ENCODE results near the gene RNASE2.
"Not testable (repeated sequence)": the region's sequence is repeated elsewhere in the genome, so short reads cannot be mapped to it uniquely, and the experiment has no call there.

Gene RNASE2

DNA sequence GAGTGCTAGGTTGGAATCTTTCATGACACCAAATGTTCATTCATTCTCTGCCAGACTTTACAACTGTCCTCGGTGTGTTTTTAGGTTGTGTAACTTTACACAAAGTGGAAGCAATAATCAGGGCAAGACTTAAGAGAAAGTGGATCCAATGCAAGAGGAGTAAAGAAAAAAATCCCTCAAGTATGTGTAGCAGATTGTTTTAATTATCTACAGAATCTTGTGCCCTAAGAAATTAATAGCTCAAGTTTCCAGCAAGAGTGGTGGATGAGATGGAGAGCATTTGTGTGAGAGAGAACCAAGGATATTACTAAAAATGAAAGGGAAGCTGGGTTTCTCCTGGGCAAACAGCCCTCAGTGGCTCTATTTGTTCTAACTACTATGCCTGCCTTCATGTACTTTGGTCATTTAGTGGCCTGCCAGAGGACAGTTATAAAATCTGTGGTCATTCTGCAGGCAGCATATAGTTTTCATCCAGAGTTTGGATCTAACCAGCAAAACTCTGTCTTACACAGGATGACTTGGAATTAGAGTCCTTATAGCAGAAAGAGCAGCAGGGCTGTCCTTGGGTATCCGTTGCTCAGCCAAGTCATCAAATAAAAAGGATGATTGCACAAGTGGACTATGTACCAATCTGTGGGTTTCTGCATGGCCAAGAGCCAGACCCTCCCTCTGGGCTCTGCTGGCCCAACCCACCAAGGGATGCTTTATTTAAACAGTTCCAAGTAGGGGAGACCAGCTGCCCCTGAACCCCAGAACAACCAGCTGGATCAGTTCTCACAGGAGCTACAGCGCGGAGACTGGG, at the start of gene RNASE2:
RNASE2 (plus strand) TSS at position 752 of the 802 bp plus-strand sequence. CDS start 285 bp downstream, outside the sequence.
- DNase-seq, result not testable (repeated sequence)

DNA sequence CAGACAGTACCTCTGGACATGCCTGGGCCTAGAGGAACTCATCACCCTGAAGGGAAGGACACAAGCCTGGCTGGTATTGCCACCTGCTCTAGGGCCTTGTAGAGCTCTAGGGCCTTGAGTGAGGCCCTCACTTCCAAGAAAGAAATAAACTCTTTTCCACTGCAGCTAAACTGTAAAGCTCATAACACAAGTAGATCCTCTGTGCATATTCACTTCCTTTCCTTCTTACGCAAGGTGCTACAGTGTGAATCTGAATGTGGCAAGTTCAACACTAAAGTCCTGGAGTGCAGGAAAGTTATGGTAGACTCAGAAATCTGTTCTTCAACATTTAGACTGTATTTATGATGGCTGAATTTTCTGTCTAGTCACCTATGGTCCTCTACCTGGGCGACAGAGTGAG, 49.6 kb upstream of the RNASE2 start:
- no peak for DNase-seq

DNA sequence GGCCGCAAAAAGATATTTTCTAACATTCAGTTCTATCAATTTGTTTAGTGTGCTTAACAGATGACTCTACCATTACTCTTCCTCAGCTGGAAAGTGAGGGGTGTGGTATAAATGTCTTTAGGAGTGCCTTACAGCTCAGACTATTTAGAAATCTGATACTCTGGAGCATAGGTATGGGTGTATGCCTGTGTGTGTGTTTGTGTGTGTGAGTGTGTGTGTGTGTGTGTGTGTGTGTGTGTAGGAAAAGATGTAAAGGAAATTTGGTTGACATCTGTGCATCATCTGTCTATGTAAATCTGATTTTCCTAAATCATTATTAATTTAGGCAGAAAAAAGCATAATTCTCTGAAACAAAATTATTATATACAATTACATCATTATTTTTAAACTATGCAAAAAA, 48.1 kb upstream of the RNASE2 start:
- DNase-seq, result no peak

DNA sequence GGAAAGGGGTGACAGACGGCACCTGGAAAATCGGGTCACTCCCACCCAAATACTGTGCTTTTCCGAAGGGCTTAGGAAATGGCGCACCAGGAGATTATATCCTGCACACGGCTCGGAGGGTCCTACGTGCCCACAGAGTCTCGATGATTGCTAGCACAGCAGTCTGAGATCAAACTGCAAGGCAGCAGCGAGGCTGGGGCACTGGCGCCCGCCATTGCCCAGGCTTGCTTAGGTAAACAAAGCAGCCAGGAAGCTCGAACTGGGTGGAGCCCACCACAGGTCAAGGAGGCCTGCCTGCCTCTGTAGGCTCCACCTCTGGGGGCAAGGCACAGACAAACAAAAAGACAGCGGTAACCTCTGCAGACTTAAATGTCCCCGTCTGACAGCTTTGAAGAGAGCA, 44.5 kb upstream of the RNASE2 start:
- not testable (repeated sequence) for DNase-seq

DNA sequence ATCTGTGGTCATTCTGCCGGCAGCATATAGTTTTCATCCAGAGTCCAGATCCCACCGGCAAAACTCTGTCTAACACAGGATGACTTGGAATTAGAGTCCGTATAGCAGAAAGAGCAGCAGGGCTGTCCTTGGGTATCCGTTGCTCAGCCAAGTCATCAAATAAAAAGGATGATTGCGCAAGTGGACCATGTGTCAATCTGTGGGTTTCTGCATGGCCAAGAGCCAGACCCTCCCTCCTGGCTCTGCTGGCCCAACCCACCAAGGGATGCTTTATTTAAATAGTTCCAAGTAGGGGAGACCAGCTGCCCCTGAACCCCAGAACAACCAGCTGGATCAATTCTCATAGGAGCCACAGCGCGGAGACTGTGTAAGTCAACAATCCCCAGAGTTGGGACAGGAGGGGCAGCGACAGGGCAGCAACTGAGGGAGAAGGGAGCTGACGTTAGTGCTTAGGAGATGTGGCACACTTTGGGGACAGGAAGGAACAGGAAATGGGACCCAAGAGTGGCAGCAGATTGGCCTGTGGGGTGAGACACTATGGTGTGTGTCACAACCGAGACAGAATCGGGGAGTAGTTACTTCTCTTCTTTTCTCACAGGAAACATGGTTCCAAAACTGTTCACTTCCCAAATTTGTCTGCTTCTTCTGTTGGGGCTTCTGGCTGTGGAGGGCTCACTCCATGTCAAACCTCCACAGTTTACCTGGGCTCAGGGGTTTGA, 36.1 kb upstream of the RNASE2 start:
- not testable (repeated sequence) for DNase-seq

DNA sequence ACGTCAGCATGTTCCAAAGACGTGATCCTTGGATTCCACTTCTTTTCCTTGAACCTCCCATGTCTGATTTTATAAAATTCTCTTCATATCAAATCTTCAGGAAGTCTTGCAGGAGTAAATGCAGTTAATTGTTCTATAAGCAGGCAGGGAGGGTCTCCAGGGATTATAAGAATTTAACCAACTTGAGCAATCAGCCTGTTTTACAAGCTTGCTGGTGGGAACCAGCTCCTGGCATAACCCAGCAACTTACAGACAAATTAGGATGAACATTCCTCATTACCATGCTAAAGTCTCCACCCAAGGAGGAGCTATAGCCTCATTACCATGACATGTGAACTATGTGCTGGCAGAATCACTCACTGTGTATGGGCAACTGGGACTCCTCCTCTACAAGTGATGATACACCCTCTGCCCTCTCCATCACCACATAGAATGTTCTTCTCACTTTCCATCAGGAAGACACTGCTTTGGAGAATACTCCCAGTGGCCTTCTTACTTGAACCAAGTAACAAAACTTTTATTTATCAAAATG, 31.5 kb upstream of the RNASE2 start:
- not testable (repeated sequence) for DNase-seq

DNA sequence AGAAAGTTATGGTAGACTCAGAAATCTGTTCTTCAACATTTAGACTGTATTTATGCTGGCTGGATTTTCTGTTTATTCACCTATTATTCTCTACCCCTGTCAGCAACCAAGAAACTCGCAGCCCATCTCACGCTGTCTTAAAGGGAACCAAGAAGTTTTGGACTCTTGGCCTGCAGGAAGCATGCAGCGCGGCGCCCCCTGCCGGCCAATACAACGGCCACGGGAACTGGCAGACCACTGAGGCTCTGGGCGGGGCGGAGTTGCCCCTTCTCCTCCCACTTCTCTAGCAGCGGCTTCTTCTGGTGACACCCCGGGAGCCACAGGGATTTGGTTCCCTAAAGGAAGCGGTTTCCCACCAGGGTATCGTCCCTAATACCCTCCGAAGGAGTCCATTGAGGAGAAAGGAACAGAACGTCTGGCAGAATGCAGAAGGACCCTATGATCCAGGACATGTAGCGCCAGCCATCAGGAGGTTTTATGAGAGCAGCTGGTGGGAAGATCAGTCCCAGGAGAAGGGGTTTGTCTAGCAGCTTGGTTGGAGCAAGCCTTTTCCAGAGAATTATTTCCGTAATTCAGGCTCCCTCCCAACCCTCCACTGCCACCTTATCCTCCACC, 21.0 kb upstream of the RNASE2 start:
- no peak for DNase-seq

DNA sequence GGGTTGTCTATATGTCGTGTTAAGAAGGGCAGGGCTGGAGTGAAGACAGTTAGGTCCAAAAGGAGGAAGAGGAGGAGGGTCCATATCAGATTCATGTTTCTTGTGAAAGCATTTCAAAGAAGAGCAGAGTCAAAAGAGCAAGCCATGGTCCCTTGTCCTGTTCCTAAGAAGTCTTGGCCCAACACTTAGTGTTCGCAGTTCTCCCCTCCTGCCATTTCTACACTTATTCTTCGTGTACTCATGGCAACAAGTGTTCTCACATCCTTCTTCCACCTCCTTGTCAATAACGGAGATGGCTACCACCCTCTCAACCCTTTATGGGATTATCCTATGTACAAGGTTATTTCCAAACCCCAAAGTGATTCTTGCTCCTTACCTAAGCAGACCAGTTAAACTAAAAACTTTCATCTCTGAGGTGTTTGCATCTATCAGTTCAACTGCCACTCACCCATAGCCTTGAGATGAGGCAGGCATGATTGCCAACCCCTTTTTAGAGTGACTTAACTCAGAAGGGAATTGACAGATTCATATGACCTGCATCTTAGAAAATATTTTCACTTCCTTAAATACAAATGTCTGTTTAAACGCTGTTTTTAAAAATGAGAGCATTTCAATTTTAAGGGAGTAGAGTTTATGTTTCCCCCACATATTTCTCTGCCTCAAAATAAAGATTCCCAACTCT, 19.8 kb upstream of the RNASE2 start:
- DNase-seq, result no peak

DNA sequence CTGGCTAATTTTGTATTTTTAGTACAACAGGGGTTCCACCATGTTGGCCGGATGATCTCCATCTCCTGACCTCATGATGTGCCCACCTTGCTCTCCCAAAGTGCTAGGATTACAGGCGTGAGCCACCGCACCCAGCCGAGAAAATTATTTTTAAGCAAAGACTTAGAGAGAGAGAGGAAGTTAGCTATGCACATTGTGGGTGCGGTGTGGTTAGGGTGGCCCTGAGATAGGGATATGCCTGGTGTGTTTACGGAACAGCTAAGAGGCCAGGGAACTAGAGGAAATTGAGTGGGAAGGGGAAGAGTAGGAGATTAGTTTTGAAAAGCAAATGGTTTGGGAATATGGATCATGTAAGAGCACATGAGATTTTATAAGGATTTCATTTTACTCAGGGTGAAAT, 10.1 kb upstream of the RNASE2 start:
- not testable (repeated sequence) for DNase-seq

DNA sequence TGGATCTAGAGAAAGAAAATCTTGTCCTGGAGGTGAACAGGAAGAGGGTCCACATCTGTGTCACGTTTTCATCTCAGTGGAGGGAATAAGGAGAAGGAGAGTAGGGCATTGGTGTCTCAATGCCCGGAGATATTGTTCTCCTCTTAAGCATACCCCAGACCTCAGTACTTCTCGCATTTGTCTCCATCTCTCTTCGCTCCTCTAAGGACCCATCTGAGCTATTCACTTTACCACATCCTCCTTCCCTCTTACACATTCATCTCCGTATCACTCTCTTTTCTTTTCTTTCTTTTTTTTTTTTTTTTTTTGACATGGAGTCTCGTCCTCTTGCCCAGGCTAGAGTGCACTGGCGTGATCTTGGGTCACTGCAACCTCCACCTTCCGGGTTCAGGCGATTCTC, 8.6 kb upstream of the RNASE2 start:
- not testable (repeated sequence) for DNase-seq

DNA sequence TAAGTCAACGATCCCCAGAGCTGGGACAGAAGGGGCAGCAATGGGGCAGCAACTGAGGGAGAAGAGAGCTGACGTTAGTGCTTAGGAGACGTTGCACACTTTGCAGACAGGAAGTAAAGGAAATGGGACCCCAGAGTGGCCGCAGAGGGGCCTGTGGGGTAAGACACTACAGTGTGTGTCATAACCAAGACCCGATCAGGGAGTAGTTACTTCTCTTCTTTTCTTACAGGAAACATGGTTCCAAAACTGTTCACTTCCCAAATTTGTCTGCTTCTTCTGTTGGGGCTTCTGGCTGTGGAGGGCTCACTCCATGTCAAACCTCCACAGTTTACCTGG, 219 bp downstream of the RNASE2 start:
- DNase-seq, result not testable (repeated sequence)

DNA sequence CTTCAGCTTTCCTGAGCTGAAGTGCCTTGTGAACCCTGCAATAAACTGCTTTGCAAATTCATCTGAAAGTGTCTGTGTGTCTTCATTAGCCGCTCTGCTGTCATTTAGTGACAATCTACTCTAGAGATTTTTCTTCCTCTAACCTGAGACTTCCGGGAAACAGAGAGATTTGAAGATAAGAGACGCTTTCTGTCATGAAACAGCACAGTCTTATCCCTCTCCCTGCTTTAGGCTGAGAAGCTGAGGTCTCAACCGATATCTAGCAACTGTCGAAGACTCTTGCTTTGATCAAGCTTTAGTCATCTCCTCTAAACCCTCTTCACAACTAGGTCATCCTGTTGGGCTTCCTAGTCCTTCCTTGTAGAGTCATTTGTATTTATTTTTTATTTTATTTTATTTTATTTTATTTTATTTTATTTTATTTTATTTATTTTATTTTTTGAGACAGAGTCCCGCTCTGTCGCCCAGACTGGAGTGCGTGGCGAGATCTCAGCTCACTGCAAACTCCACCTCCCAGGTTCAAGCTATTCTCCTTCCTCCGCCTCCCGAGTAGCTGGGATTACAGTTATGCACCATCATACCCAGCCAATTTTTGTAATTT, 1.2 kb downstream of the RNASE2 start:
- no peak for DNase-seq

DNA sequence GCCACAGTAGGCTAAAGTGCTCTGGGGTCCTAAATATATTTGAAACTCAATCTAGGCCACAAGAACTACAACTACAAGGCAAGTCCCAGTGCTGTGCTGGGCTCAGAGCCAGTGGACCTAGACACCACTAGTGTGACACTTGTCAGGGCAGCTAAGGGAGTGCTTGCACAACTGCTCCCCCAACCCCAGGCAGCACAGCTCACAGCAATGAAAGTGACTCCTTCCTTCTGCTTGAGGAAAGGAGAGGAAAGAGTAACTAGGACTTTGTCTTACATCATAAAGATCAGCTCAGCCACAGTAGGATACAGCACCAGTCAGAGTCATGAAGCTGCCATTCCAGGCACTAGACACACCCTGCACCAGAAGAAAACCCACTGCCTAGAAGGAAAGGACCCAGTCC, 3.7 kb downstream of the RNASE2 start:
- DNase-seq, result not testable (repeated sequence)

DNA sequence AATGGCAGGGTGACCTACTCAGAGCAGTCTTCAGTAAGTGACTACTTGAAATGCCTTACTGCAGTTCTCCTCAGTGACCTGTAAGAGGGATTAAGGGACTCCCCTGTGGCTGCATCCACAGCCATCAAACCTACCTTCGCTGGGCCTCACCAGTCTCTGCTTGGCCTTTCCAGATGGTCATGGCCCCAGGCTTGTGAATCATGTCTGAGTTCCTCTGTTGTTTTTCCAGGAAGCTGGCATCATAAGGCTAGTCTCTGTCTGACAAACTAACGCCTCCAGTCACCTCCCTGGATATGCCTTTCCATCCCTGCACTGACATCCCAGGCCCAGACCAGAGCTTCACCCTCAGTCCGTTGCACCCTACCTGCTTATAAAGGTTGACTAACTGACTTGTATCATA, 14.0 kb downstream of the RNASE2 start:
- DNase-seq, result no peak

DNA sequence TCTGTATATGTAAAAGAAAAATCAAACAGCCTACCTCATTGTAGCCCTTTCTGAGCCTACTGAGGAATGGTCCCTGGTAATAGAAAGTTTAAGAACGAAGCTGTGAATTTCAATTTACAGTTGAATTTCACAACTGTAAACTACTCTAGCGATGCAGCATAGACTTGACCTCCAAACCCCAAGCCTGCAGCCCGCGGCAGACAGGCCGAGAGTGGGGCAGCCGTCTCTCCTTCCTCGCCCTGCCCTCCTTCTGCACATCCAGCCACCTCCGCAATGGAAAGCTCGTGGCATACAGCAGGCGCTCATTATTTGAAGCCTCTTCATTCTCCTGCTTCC, 15.3 kb downstream of the RNASE2 start:
- no peak for DNase-seq

DNA sequence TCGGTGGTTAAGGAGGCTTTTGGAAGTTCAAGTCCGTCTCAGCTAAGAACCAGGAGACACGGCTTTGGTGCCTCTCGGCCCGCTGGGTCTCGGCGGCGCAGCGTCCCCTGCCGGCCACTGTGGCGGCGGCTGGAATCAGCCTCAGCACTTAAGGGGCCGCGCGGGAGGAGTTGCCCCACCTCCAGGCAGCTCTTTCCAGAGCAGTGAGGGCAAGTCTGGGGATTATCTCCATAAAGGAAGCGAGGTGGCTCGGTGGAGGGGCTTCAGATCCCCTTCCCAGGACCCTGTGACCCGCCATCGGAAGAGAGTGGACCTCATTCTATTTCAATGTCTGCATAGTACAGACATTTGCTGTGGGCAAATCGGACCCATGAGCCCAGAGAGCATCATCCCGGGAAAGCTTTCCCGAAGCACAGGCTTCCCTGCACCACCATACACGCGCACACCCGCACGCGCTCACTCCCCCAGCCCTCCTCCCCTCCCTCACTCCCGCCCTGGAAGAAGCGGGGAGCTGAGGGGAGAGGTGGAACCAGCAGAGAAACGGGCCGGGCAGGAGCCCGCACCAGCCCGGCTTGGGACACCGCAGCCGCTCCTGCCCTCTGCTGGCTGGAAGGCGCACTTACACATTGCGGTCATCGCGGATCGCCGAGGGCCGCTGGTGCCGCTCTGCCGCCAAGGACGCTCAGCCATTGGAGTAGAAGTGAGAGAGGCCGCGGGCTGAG, 15.9 kb downstream of the RNASE2 start:
- peak; percentile 54 for DNase-seq

DNA sequence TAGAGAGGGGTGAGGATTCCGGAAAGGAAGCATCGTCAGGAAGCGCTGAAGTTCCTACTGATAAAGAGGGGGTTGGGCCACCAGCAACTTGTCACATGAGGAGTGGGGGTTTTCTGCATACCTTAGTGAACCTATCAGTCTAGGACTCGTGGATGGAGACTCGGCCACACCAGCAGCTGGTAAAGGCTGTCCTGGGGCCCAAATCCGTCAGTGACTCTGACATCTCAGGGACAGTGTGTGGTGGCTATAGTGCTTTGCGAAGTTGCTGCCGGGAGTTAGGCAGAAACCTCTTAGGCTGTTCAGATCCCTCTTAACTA, 16.4 kb downstream of the RNASE2 start:
- DNase-seq, result no peak

DNA sequence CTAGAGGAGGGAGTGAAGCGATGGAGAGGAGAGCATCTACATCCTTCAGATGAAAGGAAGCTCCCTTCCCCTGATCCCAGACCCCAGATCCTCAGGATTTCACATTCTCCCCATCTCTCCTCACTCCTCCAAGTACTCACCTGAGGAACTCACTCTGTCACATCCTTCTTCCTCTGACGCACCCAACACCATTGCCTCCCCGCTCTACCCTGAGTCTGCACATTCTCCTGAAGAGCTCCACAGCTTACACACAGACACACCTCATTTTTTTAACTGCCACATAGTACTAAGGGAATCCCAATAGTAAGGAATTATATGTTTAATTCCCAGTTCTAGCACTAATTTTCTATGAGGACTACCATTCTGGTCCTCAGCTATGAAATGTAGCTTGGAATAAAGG, 18.2 kb downstream of the RNASE2 start:
- no peak for DNase-seq

DNA sequence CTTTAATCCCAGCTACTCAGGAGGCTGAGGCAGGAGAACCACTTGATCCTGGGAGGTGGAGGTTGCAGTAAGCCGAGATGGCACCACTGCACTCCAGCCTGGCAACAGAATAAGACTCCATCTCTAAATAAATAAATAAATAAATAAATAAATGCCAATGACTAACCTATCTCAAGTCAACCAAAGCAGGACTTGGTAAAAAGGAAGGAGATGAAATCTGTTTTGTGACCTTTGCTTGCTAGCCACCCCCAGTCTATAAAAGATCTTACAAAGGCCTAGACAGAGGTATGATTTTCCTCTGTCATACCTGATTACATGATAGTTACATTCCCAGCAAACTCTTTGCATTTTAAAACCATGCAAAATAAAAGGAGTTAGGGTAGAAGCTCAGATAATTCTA, 21.0 kb downstream of the RNASE2 start:
- no peak for DNase-seq

DNA sequence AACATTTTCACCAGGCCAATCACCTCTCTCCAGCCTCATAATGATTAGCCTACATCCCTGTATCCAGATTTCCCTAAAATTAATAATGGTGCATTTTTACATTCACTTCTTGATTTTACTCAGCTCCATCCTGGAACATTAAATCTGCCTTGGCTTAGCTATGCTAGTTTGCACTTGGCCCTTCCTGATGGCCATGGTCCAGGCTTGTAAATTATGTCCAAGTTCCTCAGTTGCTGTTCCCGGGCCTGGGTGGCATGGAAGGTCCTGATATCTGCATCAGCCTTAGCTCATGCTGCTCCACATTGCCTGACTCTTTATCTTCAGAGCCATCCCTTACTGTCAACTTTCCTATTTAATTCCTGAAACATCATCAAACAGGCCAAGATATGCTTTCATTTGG, 23.4 kb downstream of the RNASE2 start:
- DNase-seq, result no peak

DNA sequence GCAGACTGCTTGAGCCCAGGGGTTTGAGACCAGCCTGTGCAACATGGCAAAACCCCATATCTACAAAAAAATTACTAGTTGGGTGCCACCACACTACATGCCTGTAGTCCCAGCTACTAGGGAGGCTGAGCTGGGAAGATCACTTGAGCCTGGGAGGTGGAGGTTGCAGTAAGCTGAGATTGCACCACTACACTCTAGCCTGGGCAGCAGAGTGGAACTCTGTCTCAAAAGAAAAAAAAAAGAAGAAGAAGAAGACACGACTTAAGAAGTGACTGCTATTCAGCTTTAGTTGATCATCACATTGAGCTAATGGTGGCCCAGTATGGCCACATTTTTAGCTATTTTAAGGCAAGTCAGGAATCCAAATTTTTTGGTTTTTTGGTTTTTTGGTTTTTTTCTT, 25.6 kb downstream of the RNASE2 start:
- DNase-seq, result no peak

DNA sequence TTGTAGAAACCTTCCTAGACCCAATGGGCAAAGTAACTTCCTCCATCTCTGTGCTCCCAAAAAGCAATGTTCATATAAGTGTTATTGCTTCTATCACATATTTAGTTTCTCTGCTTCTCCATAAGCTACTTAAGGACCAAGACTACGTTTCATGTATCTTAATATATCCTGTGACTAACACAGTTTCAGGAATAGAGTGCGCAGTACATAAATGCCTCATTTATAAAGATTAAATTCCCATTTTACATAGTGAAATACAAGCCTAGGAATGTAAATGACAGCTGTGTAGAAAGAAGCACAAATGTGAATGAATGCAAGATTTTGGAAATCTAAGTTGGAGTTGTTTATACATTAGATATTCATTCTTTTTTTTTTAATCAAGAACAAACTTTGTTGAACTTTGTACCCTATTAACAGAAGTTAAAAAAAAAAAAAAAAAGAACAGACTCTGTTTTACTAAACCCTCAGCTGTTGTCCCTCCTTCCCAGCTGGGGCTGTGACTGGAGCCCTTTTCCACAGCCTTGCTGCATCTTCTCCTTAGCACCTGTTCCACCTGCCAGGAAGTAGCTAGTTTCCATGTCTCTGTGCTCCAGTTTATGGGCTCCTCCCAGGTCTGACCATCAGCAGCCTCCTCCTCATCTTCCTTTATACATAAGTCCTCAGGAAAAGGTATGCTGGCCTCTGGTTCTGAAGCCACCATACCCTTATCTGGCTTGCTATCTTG, 27.5 kb downstream of the RNASE2 start:
- no peak for DNase-seq

All from NCI-H526 treated with DMSO at 0.1 percent for 48 hours (cell line).